Measurements from ENCODE around the gene ERCC2.

ERCC2 gene

DNA sequence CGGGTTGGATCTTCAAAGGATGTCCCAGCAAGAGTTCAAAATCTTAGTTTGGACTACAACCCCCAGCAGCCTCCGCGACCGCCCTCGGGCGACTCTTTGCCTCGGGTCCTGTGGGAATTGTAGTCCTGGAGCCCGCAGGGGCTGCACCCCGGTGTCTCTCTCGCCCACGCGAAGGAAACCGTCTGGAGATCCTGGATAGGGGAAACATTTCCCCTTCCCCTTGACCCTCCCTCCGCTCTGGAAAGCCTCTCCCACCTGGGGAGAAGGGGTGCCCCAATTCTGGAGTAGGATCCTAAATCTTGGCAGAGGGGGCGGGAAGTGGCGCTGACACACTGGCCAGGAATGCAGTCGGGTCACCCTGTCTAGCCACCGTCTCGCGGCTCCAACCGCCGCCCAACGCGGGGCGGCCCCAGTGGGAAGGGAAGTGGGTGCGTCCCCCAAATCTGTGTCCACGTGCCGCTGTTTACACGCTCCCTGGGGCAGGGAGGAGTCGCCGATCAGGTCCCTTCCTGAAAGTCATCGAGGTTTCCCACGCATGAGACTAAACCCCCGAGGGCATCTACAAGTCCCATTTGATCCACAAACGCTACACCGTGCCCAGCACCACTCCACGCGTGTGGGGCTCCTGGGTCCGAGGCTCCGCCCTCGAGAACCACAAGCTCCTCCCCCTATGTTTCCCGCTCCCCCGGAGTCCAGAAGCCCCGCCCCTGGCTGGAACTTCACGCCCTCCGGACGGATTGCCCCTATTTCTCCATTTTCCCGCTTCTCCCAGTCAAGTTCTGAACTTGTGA, 35.3 kb upstream of the ERCC2 start:
- H3F3A ChIP-seq (ENCODE audit: low read depth), result no peaks in the 10 kb centered on the region
- H3K9me3 ChIP-seq (ENCODE audit: insufficient read depth, low read depth, low read length), result no peaks in the 10 kb centered on the region
- peaks cover 25% of the 10 kb centered on the region for H3K4me1 ChIP-seq (ENCODE audit: insufficient read depth, low read length, poor library complexity, severe bottlenecking)
- H3K79me2 ChIP-seq (ENCODE audit: insufficient read depth, low read length), result peaks cover 4% of the 10 kb centered on the region; the same call in 1 of the 2 replicates
- no peak for TF ChIP-seq EZH2phosphoT487 (IDR thresholded peaks at IDR 0.05; ENCODE audit: borderline replicate concordance)
- TF ChIP-seq, protein P1, sequence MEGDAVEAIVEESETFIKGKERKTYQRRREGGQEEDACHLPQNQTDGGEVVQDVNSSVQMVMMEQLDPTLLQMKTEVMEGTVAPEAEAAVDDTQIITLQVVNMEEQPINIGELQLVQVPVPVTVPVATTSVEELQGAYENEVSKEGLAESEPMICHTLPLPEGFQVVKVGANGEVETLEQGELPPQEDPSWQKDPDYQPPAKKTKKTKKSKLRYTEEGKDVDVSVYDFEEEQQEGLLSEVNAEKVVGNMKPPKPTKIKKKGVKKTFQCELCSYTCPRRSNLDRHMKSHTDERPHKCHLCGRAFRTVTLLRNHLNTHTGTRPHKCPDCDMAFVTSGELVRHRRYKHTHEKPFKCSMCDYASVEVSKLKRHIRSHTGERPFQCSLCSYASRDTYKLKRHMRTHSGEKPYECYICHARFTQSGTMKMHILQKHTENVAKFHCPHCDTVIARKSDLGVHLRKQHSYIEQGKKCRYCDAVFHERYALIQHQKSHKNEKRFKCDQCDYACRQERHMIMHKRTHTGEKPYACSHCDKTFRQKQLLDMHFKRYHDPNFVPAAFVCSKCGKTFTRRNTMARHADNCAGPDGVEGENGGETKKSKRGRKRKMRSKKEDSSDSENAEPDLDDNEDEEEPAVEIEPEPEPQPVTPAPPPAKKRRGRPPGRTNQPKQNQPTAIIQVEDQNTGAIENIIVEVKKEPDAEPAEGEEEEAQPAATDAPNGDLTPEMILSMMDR (conservative IDR thresholded peaks at IDR 0.05; ENCODE audit: low read length), result no peak
- H4K20me1 ChIP-seq (ENCODE audit: insufficient read depth, low read length, poor library complexity, severe bottlenecking), result no peaks in the 10 kb centered on the region
- H2AFZ ChIP-seq (ENCODE audit: low read length), result peak overlapping the region; percentile 94
- no peaks in the 10 kb centered on the region for H3K9me2 ChIP-seq (replicated peaks; ENCODE audit: low read depth, low read length)
- H3K36me3 ChIP-seq (ENCODE audit: insufficient read depth, low read length), result no peaks in the 10 kb centered on the region
- peak overlapping the region; percentile 88 for H3K4me3 ChIP-seq (ENCODE audit: low read length, poor library complexity, severe bottlenecking)
- peak overlapping the region; percentile 96 for H3K4me2 ChIP-seq (ENCODE audit: low read depth, low read length, poor library complexity, severe bottlenecking)
- H3K9ac ChIP-seq (ENCODE audit: low read depth, low read length, poor library complexity, severe bottlenecking), result peak overlapping the region; percentile 76
- H3K27me3 ChIP-seq (ENCODE audit: insufficient read depth, low read length, poor library complexity, severe bottlenecking), result no peaks in the 10 kb centered on the region

DNA sequence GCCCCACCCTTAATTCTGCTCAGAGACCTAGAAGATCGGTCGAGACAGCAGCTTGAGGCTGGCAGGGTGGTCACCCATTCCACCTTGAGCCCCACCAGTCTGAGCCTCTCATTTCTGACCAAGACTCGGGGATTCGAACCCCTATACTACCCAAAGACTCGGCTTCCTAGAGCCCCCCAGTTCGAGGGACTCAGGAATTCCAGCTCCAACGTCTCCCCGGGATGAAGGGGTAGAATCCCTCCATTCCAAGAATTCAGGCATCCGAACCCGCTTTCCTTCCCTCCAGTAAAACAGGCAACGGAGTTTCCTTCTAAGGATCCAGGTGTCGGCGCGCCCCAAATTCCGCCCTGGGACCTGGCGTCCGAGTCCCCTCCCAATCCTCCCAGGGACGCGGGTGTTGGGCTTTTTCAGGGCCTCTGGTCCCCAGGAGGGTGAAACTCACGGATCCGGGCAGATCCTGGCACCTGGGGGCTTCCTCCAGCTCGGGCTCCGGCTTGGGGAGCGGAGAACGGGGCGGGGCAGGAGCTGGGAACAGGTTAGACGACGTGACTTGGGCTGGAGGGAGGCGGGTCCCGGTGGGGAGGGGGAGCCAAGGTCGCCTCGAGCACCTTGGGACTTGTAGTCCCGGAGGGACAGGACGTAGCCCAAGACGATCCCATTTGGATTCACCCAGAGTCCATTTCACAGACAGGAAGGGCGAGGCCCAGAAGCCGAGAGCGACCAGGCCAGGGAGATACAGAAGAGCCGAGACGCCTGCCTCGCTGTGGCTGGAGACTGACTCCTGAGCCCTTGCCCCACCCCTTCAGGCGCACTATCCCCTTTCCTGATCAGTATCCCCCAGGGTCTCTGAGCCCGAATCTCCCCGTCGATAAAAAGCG, 34.4 kb upstream of the ERCC2 start, which contains the start of gene PPP1R13L:
PPP1R13L (minus strand) TSS at position 513 of the 878 bp plus-strand sequence. CDS start 6,751 bp downstream, outside the sequence.
- H3K4me1 ChIP-seq (ENCODE audit: insufficient read depth, low read length, poor library complexity, severe bottlenecking), result peaks cover 25% of the 10 kb centered on the region
- H3K36me3 ChIP-seq (ENCODE audit: insufficient read depth, low read length), result no peaks in the 10 kb centered on the region
- H3K9ac ChIP-seq (ENCODE audit: low read depth, low read length, poor library complexity, severe bottlenecking), result peak within 1 kb of the TSS; percentile 76
- H3K79me2 ChIP-seq (ENCODE audit: insufficient read depth, low read length), result peaks cover 4% of the 10 kb centered on the region; the same call in 1 of the 2 replicates
- peak within 1 kb of the TSS; percentile 88 for H3K4me3 ChIP-seq (ENCODE audit: low read length, poor library complexity, severe bottlenecking)
- no peaks in the 10 kb centered on the region for H3K9me3 ChIP-seq (ENCODE audit: insufficient read depth, low read depth, low read length)
- no peaks in the 10 kb centered on the region for H3K9me2 ChIP-seq (replicated peaks; ENCODE audit: low read depth, low read length)
- H3K4me2 ChIP-seq (ENCODE audit: low read depth, low read length, poor library complexity, severe bottlenecking), result peak within 1 kb of the TSS; percentile 96
- TF ChIP-seq, protein P1 (conservative IDR thresholded peaks at IDR 0.05; ENCODE audit: low read length), result no peak
- TF ChIP-seq EZH2phosphoT487 (IDR thresholded peaks at IDR 0.05; ENCODE audit: borderline replicate concordance), result no peak
- no peaks in the 10 kb centered on the region for H4K20me1 ChIP-seq (ENCODE audit: insufficient read depth, low read length, poor library complexity, severe bottlenecking)
- H2AFZ ChIP-seq (ENCODE audit: low read length), result peak within 1 kb of the TSS; percentile 94
- no peaks in the 10 kb centered on the region for H3K27me3 ChIP-seq (ENCODE audit: insufficient read depth, low read length, poor library complexity, severe bottlenecking)
- no peaks in the 10 kb centered on the region for H3F3A ChIP-seq (ENCODE audit: low read depth)

DNA sequence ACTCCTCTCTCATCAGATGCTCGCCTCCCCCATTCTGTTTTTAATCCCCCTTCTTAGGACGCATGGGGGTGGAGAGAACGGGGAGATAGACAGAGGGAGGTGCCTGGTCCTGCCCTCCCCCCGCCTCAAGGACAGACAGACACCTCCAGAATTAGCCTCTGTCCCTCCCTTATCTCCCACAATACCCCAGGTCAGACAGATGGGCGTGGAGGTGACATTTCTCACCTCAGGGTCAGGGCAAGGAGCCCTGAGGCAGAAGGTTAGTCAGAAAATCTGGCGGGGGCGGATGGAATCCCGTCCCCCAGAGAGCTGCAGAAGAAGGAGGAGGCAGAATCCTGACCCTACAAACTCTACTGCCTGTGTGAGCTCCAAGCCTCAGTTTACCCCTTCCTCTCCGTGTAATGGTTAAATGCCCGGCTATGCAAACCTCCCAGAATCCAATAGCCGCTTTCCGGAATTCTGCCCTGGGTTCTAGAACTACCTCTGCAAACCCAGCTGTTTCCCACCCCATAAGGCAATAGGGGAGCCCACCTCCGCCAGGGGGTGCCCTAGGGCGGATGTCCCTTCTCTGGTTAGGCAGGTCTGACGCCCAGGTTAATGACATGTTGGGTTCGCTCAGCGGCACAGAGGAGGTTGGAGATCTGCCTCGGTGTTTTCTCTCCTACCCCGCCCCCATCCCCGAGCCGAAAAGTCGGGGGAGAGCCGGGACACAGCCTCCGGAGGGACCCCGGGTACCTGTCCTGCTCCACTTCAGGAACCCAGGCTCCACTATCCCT, 33.6 kb upstream of the ERCC2 start:
- Histone ChIP-seq H3K27me3 (ENCODE audit: insufficient read depth, low read length, poor library complexity, severe bottlenecking) (no peaks in the 10 kb centered on the region), H3K4me2 (ENCODE audit: low read depth, low read length, poor library complexity, severe bottlenecking) (peak overlapping the region; percentile 96), H3K4me1 (ENCODE audit: insufficient read depth, low read length, poor library complexity, severe bottlenecking) (peaks cover 25% of the 10 kb centered on the region), H3K9me2 (replicated peaks; ENCODE audit: low read depth, low read length) (no peaks in the 10 kb centered on the region), H4K20me1 (ENCODE audit: insufficient read depth, low read length, poor library complexity, severe bottlenecking) (no peaks in the 10 kb centered on the region), H2AFZ (ENCODE audit: low read length) (no peak overlapping the region), H3K4me3 (ENCODE audit: low read length, poor library complexity, severe bottlenecking) (peak overlapping the region; percentile 88), H3F3A (ENCODE audit: low read depth) (no peaks in the 10 kb centered on the region), H3K9ac (ENCODE audit: low read depth, low read length, poor library complexity, severe bottlenecking) (peak overlapping the region; percentile 76), H3K79me2 (ENCODE audit: insufficient read depth, low read length) (peaks cover 4% of the 10 kb centered on the region; the same call in 1 of the 2 replicates), H3K9me3 (ENCODE audit: insufficient read depth, low read depth, low read length) (no peaks in the 10 kb centered on the region), H3K36me3 (ENCODE audit: insufficient read depth, low read length) (no peaks in the 10 kb centered on the region)
- TF ChIP-seq, protein P1 (conservative IDR thresholded peaks at IDR 0.05; ENCODE audit: low read length), result peak; percentile 69
- TF ChIP-seq EZH2phosphoT487 (IDR thresholded peaks at IDR 0.05; ENCODE audit: borderline replicate concordance), result no peak
